A172 (cell line): ENCODE measurements around the gene OSR1. TPM values are rescaled to one million over a fixed set of nuclear protein-coding genes. Genes with fewer than 3 reads are reported as not detected.
A peak's percentile ranks its signal among the peaks of the same experiment; 100 is the strongest.
"Not testable (repeated sequence)": the region's sequence is repeated elsewhere in the genome, so short reads cannot be mapped to it uniquely, and the experiment has no call there.

ENCODE experiments used
- DNase-seq: peaks from one replicate; pipeline ENCODE4 v3.0.0-alpha.2; 2015; ENCODE audit warnings: low spot score
- total RNA-seq: library from RNA; depleted of rRNA; stranded (reverse); fragments of >200 nt; shearing (Covaris generic); gene quantifications from 2 replicates; pipeline ENCODE4 v1.2.3, GENCODE V29; 2014; rRNA removed

OSR1 gene
- total RNA-seq, result 6.3 and 8.1 TPM in 2 replicates

- peak; percentile 49 for DNase-seq
These were observed at the start of gene OSR1 for GRCh38 chr2:19358242-19359020. Gene OSR1, minus strand, starts transcription at chr2:19358623. Its CDS starts 4,818 bp downstream, at chr2:19353805.

GRCh38 chr2:19403785-19404184 lies 45.4 kb upstream of the OSR1 start:
- DNase-seq, result no peak

GRCh38 chr2:19392191-19392590 lies 33.8 kb upstream of the OSR1 start:
- no peak for DNase-seq

DNA sequence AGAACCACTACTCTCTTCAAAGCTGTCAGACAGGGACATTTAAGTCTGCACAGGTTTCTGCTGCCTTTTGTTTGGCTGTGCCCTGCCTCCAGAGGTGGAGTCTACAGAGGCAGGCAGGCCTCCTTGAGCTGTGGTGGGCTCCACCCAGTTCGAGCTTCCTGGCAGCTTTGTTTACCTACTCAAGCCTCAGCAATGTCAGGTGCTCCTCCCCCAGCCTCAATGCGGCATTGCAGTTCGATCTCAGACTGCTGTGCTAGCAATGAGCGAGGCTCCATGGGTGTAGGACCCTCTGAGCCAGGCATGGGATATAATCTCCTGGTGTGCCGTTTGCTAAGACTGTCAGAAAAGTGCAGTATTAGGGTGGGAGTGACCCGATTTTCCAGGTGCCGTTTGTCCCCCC lies 31.0 kb upstream of the OSR1 start:
- DNase-seq, result not testable (repeated sequence)

- DNase-seq, result no peak
These were observed 22.1 kb upstream of the OSR1 start for GRCh38 chr2:19380532-19380931.

DNA sequence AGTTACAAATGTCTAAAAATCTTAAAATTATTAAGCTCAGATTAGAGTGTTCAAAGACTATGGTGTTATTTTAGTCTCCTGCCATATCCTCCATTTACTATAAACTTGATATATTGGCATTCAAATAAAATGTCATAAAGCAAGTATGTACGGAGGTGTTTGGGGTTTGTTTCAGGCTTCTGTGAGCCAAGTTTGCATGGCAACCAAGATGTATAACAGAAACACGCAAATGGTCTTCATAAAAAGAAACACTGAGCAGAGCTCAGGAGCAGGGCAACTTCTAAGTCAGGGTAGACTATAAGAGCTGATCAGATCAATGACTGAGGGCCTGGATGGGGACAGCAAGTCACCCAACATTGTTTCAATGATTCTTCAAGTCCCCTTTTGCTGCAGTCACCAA lies 20.5 kb upstream of the OSR1 start:
- DNase-seq, result no peak

DNA sequence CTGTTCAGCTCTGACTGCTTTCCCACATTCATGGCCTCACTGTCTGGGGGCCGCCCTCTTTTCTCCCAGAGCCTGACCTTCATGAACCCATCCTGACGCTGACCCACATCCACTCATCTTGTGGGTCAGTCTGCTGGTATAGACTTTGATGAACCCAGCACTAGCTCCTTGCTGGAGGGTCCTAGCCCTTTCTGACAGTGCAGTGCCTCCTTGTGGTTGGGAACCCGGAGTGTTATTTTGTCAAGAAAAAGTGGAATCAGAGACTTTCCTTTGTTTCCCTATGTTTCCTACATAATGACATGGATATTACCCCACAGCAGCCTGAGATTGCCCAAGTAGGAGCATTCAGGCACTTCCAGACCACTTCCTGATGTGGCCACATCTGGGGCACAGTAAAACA lies 19.3 kb upstream of the OSR1 start:
- no peak for DNase-seq

- DNase-seq, result no peak
These were observed 14.9 kb upstream of the OSR1 start for GRCh38 chr2:19373352-19373751.

DNA sequence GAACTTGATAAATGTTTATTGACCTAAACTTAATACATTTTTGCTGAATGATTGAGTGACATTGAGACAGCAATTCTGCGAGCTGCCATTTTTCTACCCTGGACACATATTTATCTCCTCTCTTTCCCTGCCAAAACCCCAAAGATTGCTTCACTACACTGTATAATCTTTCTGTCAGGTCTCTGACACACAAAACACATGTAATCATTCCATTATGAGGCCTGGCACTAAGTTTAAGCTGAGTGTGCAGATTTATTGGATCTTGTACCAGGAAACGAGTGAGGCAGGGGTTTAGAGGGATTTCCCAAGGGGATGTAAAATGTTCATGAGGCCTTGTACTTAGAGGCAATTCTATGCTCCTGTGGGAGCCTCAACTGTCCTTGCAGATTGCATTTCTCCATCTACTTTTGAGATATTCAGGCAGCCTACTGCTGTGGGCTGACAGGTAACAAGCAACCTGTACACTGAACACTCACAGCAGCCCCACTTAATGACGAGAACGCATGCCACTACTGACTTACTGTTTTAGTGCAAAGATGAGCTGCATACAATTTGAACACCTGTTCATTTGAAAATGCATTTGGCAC lies 13.7 kb upstream of the OSR1 start:
- DNase-seq, result no peak

GRCh38 chr2:19369341-19369955 lies 11.0 kb upstream of the OSR1 start:
- peak; percentile 47 for DNase-seq

GRCh38 chr2:19368760-19369159 lies 10.3 kb upstream of the OSR1 start:
- no peak for DNase-seq

DNA sequence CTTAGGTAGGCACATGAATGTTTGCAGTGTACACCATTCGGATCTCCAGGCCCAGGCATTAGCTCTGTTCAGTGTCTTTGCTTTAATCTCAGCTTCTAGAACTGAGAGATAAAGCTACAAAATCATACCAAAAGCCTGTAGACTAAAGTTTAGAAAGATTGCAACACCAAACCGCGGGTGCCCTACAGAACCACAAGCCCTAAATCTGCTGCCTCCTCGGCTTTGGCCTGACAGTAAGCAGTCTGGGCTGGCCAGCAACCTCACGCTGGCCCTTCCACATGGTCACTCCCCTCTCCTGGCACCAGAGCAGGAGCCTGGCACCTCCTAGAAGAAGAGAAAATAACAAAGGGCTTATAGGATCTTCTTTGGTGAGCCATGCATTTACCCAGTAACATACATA lies 8.9 kb upstream of the OSR1 start:
- DNase-seq, result no peak

GRCh38 chr2:19365126-19365525 lies 6.7 kb upstream of the OSR1 start:
- no peak for DNase-seq

- DNase-seq, result no peak
These were observed 5.6 kb upstream of the OSR1 start for GRCh38 chr2:19364014-19364413.

DNA sequence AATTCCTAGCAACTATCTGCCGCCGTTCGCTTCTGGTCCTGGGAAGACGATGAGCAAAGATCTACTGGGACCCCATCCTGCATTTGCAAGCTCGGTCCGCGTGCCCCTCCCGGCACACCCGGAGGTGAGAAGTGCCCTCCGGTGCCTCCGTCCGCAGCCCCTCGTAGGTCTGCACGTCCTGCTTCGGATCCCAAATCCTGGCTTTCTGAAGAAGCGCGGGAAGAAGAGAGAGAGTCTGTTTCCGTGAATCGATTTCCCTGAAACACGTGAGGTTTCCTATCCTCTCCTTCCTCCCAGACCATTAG lies 5.0 kb upstream of the OSR1 start:
- no peak for DNase-seq

DNA sequence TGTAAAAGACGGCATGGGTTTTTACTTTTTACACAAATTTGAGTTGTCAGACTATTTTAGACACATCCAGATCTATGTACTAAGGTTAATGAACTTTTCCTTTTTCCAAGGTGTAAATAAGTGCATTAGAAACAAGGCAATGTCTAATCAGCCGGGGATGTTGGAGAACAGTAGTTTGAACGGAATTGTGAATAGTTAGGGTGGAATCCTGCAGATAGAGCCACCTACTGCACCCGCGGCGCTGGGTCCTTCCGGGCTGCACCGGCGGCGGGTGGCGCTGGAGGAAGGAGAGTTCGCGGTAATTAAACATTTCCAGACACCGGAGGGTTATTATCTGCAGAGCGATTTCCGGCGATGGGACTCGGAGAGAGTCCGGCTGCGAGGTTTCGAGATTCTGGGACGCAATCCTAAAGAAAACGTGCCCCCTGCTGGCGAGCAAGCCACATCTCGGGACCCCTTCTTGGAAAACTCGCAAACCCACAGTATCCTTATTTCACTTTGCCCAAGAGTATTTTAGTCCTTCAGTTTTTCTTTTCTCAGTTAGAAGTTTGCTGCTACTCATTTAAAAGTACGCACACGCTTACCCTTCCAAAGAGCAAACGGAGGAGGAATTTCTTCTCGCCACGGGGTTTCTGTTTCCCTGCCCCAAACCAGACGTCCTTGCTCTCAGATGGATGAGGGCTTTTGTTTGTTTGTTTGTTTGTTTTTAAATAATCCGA lies 4.5 kb upstream of the OSR1 start:
- peak; percentile 84 for DNase-seq

- DNase-seq, result peak; percentile 35
These were observed 3.8 kb upstream of the OSR1 start for GRCh38 chr2:19362094-19362754.

DNA sequence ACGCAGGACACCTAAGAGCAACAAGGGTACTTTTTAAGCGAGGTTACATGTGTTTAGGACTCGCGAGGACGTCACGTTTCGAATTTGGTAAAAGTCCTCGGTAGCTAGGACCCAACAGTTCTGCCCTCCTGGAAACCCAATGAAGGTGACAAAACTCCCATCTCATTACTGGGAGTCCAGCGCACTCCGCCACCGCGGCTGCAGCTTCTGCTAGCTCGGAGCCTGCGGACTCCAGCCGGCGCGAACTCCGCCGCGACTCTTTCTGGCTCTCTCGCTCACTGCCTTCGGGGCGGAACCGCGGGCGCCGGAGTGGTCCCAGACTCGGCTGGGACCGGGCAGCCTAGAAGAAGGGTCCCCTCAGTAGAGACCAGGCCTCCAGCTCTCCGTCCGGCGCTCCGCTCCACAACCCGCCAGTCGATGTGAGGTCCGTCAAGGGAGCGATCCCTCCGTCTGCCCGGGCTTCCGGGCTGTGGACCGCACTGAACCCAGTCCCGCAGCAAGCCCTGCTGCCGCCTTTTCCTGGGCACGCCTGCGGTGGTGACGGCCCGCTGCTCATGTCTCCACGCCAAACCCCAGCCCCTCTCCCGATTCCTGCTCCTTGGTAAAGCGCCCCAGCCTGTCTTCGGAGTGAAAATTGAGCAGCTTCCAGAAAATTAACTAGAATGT lies 3.0 kb upstream of the OSR1 start:
- DNase-seq, result no peak

DNA sequence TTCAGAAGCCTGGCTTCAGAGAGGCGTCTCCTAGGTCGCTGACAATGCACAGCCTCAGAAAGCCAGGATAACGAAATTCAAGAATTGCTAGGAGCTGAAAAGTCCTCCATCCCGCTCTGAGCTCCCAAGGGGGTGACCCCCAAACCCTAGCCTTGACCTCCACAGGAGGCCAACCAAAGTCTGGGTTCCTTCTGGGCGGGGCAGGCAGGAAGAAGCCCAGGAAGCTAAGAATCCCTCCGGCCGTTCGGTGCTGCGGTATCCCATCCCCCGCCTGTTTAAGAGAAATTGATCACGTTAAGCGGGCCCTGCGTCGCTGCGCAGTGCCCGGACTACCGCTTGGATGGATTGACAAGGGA lies 2.5 kb upstream of the OSR1 start:
- no peak for DNase-seq

- DNase-seq, result no peak
These were observed 2.0 kb upstream of the OSR1 start for GRCh38 chr2:19360266-19360965.

- no peak for DNase-seq
These were observed 1.0 kb upstream of the OSR1 start for GRCh38 chr2:19359456-19359855.
